Astrocyte (in vitro differentiated cells and primary cell): ENCODE data around the gene ADCY2. TPM values are rescaled to one million over a fixed set of nuclear protein-coding genes. Genes with fewer than 3 reads are reported as not detected.

Experiments
- DNase-seq: peaks from one replicate; pipeline ENCODE4 v3.0.0-alpha.2; 2010; ENCODE audit warnings: low read depth
- FAIRE-seq: peaks from 2 replicates; lab custom pipeline; 2011; peaks lifted over from hg19 to GRCh38; lab: Jason Lieb, UNC
- H2AFZ ChIP-seq: 2 replicates; pipeline ENCODE4 v1.6.0; 2012; ENCODE audit warnings: low read depth, low read length, inconsistent platforms
- H3K27ac ChIP-seq: 2 replicates; pipeline ENCODE4 v1.5.1; 2011; ENCODE audit warnings: low read depth, low read length, inconsistent platforms
- H3K27me3 ChIP-seq: 2 replicates; pipeline ENCODE4 v1.6.0; 2011; ENCODE audit warnings: low read length, inconsistent platforms; ENCODE audit not compliant: insufficient read depth
- H3K36me3 ChIP-seq: 2 replicates; pipeline ENCODE4 v1.5.1; 2011; ENCODE audit warnings: low read length, inconsistent platforms; ENCODE audit not compliant: insufficient read depth
- H3K4me1 ChIP-seq: 2 replicates; pipeline ENCODE4 v1.5.1; 2011; ENCODE audit warnings: low read length, inconsistent platforms; ENCODE audit not compliant: insufficient read depth
- H3K4me2 ChIP-seq: 2 replicates; pipeline ENCODE4 v1.6.0; 2012; ENCODE audit warnings: low read length, inconsistent platforms
- H3K4me3 ChIP-seq: 2 replicates; pipeline ENCODE4 v1.5.1; 2011; ENCODE audit warnings: low read depth, mild to moderate bottlenecking, low read length, inconsistent platforms; ENCODE audit not compliant: insufficient read depth
- H3K79me2 ChIP-seq: 2 replicates; pipeline ENCODE4 v1.6.0; 2012; ENCODE audit warnings: mild to moderate bottlenecking, low read length, inconsistent platforms; ENCODE audit not compliant: insufficient read depth
- H3K9ac ChIP-seq: 2 replicates; pipeline ENCODE4 v1.6.0; 2012; ENCODE audit warnings: mild to moderate bottlenecking, low read length, inconsistent platforms
- H3K9me3 ChIP-seq: 2 replicates; pipeline ENCODE4 v1.5.1; 2012; ENCODE audit warnings: low read depth, mild to moderate bottlenecking, low read length, inconsistent platforms; ENCODE audit not compliant: insufficient read depth
- H4K20me1 ChIP-seq: 2 replicates; pipeline ENCODE4 v1.6.0; 2012; ENCODE audit warnings: low read length, inconsistent platforms; ENCODE audit not compliant: insufficient read depth
- H3K27ac Mint-ChIP-seq: one replicate; pipeline ENCODE4 v1.8.0; 2021; ENCODE audit warnings: mild to moderate bottlenecking, mixed read lengths; ENCODE audit not compliant: unreplicated experiment
- H3K27me3 Mint-ChIP-seq: one replicate; pipeline ENCODE4 v1.8.0; 2021; ENCODE audit warnings: low read depth, mixed read lengths; ENCODE audit not compliant: unreplicated experiment
- H3K36me3 Mint-ChIP-seq: one replicate; pipeline ENCODE4 v1.8.0; 2021; ENCODE audit warnings: low read depth, mixed read lengths; ENCODE audit not compliant: unreplicated experiment
- H3K4me1 Mint-ChIP-seq: one replicate; pipeline ENCODE4 v1.8.0; 2021; ENCODE audit warnings: low read depth, mixed read lengths; ENCODE audit not compliant: unreplicated experiment
- H3K4me3 Mint-ChIP-seq: one replicate; pipeline ENCODE4 v1.8.0; 2021; ENCODE audit warnings: mild to moderate bottlenecking, moderate library complexity, mixed read lengths; ENCODE audit not compliant: unreplicated experiment
- H3K9me3 Mint-ChIP-seq: one replicate; pipeline ENCODE4 v1.8.0; 2021; ENCODE audit warnings: mild to moderate bottlenecking, mixed read lengths; ENCODE audit not compliant: unreplicated experiment
- EZH2 ChIP-seq: IDR thresholded peaks from 2 replicates; pipeline ENCODE4 v1.6.1; 2012; ENCODE audit warnings: mild to moderate bottlenecking, low read length, inconsistent platforms; ENCODE audit not compliant: insufficient read depth
- total RNA-seq: library from RNA; stranded (reverse); gene quantifications from 2 replicates; pipeline ENCODE4 v1.2.1, GENCODE V29; 2021
- TF ChIP-seq, protein P1 (sequence below): IDR thresholded peaks from 2 replicates; pipeline ENCODE4 v1.5.1; 2011; ENCODE audit warnings: low read depth, mild to moderate bottlenecking, inconsistent platforms, low read length, moderate library complexity; ENCODE audit not compliant: insufficient read depth

ADCY2 gene
- total RNA-seq, 1 donor from 2014 or later, result 5.7 TPM

GRCh38 chr5:7779019-7780005 lies 383.4 kb downstream of the ADCY2 start:
- no peaks in the 10 kb centered on the region for H3K4me1 ChIP-seq
- no peak overlapping the region for H3K4me2 ChIP-seq
- H3K4me3 ChIP-seq, result no peak overlapping the region
- H3K9me3 ChIP-seq, result no peaks in the 10 kb centered on the region
- H2AFZ ChIP-seq, result no peak overlapping the region
- no peak for FAIRE-seq
- H3K36me3 ChIP-seq, result no peaks in the 10 kb centered on the region
- no peak overlapping the region for H3K27ac Mint-ChIP-seq
- DNase-seq, result peak; percentile 27
- H3K27me3 ChIP-seq, result no peaks in the 10 kb centered on the region
- no peak overlapping the region for H3K27ac ChIP-seq
- H3K9me3 Mint-ChIP-seq, result peaks cover 5% of the 10 kb centered on the region
- H3K79me2 ChIP-seq, result no peaks in the 10 kb centered on the region
- H3K36me3 Mint-ChIP-seq, result no peaks in the 10 kb centered on the region
- TF ChIP-seq, protein P1, sequence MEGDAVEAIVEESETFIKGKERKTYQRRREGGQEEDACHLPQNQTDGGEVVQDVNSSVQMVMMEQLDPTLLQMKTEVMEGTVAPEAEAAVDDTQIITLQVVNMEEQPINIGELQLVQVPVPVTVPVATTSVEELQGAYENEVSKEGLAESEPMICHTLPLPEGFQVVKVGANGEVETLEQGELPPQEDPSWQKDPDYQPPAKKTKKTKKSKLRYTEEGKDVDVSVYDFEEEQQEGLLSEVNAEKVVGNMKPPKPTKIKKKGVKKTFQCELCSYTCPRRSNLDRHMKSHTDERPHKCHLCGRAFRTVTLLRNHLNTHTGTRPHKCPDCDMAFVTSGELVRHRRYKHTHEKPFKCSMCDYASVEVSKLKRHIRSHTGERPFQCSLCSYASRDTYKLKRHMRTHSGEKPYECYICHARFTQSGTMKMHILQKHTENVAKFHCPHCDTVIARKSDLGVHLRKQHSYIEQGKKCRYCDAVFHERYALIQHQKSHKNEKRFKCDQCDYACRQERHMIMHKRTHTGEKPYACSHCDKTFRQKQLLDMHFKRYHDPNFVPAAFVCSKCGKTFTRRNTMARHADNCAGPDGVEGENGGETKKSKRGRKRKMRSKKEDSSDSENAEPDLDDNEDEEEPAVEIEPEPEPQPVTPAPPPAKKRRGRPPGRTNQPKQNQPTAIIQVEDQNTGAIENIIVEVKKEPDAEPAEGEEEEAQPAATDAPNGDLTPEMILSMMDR, result no peak
- no peak for TF ChIP-seq EZH2
- H3K4me1 Mint-ChIP-seq, result peaks cover 8% of the 10 kb centered on the region
- peaks cover 7% of the 10 kb centered on the region for H3K27me3 Mint-ChIP-seq
- H4K20me1 ChIP-seq, result no peaks in the 10 kb centered on the region
- no peak overlapping the region for H3K9ac ChIP-seq
- H3K4me3 Mint-ChIP-seq, result no peak overlapping the region

DNA sequence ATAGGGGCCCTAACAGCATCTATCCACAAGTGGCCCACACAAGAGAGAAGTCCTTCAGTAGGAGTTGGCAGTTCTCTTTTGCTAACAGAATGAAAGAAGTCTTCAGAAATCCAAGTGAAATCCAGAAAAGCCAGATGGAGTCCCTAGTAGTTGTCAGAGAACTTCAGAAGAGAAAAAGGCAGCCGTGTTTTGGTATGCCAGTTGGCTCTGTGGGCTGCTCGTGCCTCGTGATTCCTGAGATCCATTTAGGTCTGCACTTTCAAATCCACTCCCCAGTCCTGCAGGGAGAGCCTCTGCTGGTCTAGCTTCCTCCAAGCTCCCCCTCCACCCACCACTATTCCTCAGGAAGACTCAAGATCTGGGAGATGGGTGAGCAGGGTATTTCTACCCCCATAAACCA lies 386.0 kb downstream of the ADCY2 start:
- Histone ChIP-seq H3K27me3 (no peaks in the 10 kb centered on the region), H3K4me3 (no peak overlapping the region), H3K4me1 (no peaks in the 10 kb centered on the region), H3K79me2 (no peaks in the 10 kb centered on the region), H3K9ac (no peak overlapping the region), H3K9me3 (no peaks in the 10 kb centered on the region), H3K36me3 (no peaks in the 10 kb centered on the region), H2AFZ (no peak overlapping the region), H4K20me1 (no peaks in the 10 kb centered on the region), H3K4me2 (no peak overlapping the region), H3K27ac (no peak overlapping the region)
- no peak for TF ChIP-seq EZH2
- TF ChIP-seq, protein P1, result no peak
- no peaks in the 10 kb centered on the region for H3K36me3 Mint-ChIP-seq
- peaks cover 8% of the 10 kb centered on the region for H3K4me1 Mint-ChIP-seq
- DNase-seq (no peak), FAIRE-seq (no peak)
- H3K27ac Mint-ChIP-seq, result no peak overlapping the region
- H3K27me3 Mint-ChIP-seq, result peaks cover 7% of the 10 kb centered on the region
- peaks cover 4% of the 10 kb centered on the region for H3K9me3 Mint-ChIP-seq
- H3K4me3 Mint-ChIP-seq, result no peak overlapping the region
